Hepatic stellate cell (primary cell): ENCODE measurements around the gene PTPN14.

Source experiments
- DNase-seq: peaks from one replicate; pipeline ENCODE4 v3.0.0; 2011; ENCODE audit warnings: low spot score

The PTPN14 gene

GRCh38 chr1:214364386-214364785, 187.0 kb downstream of the PTPN14 start:
- DNase-seq = no peak

DNA sequence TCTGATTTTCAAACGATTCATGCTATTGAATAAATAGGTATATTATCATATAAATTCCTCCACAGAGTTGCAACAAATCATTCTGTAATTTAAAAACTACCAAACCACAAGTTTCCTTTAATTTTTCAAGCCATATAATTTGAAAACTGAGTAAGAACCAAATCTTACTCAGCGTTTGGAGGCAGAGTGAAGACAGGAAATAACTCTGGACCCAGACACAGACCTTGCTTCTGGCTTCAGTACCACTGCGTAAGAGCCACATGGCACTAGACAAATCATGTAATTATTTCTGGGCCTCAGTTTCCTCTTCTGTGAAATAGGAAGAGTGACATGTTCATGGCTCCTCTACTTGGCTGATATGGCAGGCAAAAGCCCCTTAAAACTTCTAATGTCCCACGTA, 188.0 kb downstream of the PTPN14 start:
- DNase-seq = no peak

DNA sequence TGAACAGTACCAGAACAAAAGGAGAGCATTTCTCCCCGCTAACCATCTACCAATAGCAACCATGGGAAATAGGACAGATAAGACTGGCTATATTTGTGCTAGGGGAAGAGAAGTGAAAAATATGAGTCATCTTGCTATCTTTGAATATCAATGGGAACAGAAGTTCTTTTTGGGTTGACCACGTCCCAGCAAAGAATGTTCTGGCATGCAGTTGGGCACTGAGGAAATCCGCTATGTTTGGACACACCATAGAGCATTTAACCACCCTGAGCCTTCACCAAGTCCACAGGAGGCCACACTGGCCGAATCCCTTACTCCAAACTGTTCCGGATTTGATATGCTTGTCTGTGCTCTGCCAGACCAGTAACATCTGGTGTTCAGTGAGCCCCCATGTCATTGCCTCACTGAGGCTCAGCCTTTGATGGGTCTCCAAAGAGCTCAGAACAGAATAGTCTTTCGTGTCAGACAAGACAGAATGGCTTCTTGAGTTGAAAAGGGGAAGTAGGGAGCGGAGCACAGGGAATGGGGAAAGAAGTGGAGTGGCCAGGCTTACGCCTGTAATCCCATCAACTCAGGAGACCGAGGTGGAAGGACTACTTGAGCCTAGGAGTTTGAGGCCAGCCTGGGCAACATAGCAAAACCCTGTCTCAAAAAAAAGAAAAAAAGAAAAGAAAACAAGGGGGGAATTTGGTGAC, 189.1 kb downstream of the PTPN14 start:
- DNase-seq = peak; percentile 35

DNA sequence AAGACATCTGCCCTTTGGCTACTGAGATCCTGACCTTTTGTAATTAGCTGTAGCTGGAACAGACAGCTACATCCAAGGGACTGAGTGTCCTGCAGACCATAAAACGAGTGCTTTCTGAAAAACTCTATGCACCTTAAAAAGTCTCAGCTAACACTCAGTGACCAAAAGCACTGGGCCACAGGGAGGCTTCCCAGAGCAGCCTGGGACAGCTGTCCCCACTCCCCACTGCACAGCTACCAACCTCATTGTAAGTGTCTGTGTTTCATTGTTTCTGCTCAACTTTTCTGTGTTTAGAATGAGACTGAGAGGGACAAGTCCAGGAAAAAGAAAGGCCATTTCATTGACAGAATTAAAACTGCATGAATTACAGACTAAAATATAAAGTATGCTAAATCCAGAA, 189.8 kb downstream of the PTPN14 start:
- DNase-seq = no peak

GRCh38 chr1:214360525-214361164, 190.8 kb downstream of the PTPN14 start:
- DNase-seq = no peak

DNA sequence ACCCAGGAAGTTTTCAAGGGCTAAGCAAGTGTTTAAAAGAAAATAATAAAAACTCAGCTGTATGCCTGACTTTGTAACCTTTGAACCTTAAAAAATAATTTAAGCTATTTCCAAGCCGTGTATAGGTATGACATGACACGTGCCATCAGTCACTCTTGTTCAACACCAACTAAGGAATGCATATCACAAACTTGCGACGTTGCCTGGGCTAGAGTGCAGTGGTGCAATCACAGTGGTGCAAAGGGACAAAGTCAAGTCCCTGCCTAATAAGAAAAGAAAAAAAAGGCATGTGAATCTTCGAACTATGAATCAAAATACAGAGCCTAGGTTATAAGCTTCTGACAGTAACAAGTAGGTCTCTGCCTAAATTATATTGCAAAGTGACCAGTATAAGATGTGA, 191.3 kb downstream of the PTPN14 start:
- no peak for DNase-seq

DNA sequence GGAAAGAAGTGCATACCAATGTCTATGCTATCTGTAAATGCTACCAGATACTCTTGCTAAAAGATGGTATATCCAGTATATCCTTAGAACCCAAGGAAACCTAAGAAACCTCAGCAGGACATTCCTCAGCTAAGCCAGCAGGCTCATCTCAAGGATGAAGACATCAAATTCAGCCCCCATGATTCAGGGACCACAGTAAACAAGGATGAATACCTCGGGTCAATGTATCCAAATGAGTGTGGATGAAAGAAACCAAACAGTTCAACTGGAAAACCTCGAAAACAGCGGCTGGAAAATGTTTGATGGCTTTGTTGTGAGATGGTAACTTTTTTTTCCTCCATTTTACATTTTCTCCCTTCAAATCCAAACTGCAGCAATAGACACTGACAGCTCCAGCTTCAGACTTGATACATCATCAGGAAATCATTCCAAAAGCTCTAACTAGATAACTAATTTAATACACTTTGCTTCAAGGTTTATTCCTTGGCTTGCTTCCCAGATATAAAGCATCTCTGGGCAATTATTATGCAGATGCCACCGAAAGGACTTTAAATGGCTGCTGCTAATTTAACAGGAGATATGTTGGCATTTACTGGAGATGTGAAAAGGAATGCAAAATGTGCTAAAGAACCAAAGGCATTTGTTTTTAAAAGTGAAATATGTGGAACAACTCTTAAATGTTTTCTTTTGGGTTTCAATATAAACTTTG, 196.8 kb downstream of the PTPN14 start:
- DNase-seq = no peak

GRCh38 chr1:214352838-214353237, 198.6 kb downstream of the PTPN14 start:
- DNase-seq = no peak

DNA sequence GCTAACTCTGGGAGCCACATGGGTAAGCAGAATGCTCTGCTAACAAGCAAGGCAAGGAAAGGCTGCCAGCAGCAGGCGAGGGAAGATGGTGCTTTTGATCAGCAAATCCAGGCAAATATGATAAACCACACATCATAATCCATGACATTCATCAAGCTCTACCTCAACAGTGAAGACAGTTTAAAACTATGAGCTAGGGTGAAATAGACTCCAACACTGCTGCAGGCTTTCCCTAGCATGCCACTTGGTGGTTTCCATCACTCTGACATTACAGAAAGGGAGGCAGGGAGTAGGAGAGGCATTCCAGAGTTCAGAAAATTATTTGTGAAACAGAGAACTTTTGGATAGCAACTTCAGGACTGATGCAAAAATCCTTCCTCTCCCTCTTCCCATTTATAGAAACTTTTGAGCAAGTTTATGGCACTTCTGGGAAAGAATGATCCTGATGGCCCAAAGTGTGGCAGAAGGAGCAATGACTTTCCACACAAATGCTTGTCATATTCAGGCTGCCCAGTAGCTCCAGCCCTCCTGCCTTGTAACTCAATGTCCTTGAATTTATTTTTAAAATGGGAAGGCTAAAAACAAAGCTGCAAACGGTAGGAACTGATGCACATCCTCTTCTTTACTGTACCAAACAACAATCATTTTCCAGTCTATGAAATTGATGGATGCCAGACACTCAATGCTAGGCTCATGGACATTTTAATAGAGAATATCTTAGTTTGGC, 199.7 kb downstream of the PTPN14 start:
- no peak for DNase-seq

DNA sequence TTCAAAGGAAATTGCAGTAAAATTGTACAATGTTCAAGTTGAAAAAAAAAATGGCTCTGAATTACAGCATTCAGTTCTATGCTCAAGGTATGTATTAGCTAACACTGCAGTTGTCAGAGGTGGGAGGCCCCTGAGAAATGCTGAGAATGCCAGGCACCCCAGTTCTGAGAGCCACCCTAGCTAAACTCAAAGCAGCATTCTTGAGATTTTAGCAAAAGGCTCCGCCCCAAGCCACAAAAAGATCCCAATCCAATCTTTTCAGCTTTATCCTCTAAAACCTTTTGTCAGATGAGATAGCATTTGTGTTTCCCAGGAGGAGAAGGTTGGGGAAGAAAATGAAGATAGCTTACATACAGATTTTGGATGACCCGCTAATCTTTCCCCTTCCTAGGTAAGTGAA, 201.6 kb downstream of the PTPN14 start:
- no peak for DNase-seq

DNA sequence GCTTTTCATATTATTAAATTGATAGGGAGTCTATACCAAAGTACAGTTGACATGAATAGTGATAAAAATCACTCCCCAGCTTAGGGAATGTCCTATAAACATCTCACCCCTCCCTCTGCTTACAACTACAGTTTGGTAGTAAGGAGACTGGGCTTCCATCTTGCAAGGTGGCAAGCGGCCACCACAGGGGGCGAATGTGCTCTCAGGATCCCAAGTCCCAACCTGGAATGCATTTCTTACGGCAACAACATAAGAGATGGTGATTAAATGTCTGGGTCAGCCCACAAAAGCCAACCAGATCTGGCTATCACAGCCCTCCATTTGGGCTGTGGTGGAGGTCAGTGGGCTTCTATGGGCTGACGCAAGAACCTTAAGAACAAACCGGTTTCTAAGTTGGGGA, 202.4 kb downstream of the PTPN14 start:
- no peak for DNase-seq

- no peak for DNase-seq
Measured at GRCh38 chr1:214344897-214345296, 206.5 kb downstream of the PTPN14 start.

- DNase-seq = no peak
Measured at GRCh38 chr1:214342525-214342924, 208.9 kb downstream of the PTPN14 start.

DNA sequence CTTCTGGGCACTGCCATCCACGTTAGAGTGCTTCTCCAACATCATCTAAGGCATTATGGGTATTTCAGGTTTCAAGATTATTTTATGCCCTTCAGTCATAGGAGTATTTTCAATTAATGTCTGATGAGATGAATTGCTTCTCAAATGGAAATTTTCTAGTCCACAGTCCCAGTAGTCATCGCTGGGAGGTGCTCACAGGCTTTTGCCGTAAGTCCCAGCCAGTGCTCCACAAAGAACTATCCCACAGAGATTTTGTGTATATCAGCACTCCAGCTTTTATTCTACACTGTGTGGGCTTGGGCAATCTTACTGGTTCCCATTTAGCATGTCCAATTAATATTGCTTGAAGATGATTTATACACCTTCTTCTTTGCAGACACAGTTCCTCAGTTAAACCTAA, 209.5 kb downstream of the PTPN14 start:
- no peak for DNase-seq

GRCh38 chr1:214341459-214341858, 209.9 kb downstream of the PTPN14 start:
- no peak for DNase-seq

- no peak for DNase-seq
Measured at GRCh38 chr1:214338212-214338611, 213.2 kb downstream of the PTPN14 start.

GRCh38 chr1:214337511-214337910, 213.9 kb downstream of the PTPN14 start:
- peak; percentile 37 for DNase-seq

DNA sequence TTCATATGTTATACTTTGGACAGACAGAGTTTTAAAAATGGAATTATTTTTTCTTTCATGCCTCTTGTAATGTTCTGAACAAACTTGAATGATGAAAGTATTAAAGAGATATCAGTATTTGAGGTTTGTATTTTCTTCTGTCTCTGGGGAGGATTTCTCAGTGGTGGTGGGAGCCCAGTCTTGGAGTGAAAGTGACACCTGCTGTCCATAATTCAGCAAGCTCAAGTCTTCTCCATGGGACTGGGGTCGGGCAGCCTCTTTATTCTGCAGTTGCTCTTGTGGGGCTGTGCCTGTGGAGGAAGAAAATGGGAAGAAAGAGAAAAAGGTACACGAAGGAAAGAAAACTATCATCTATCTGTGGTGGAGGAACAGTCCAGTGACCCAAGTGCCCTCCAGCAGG, 214.4 kb downstream of the PTPN14 start:
- DNase-seq = no peak

- no peak for DNase-seq
Measured at GRCh38 chr1:214335567-214335966, 215.8 kb downstream of the PTPN14 start.

GRCh38 chr1:214332946-214333798, 218.2 kb downstream of the PTPN14 start:
- peak; percentile 68 for DNase-seq

DNA sequence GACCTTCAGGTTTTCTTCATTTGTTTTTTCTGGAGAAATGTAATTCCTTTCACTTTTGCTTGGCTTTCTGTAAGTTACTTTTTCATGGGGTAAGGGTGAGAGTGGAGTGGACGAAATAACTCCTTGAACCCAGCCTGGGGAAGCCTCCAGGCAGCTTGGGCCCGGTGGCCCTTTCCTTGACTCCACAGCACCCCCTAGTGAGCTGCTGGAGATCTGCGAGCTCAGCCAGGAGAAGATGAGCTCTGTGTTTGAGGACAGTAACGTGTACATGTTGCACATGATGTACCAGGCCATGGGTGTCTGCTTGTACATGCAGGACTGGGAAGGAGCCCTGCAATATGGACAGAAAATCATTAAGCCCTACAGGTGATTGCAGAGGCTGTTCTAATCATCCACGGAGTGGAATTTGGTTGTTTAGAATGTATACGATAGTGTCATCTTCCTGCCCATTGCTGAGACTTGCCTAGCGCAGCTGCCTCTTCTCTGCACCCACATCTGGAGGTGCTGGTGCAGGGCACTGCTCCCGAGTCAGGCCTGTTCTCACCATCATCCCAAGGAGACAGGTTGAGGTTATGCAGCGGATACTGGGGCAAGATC, 219.5 kb downstream of the PTPN14 start:
- DNase-seq = peak; percentile 69
